Activated CD8-positive, alpha-beta memory T cell treated with anti-CD3 and anti-CD28 coated beads, Interleukin-2, amount 50 U/mL, for 4 hours (primary cell): Measurements from ENCODE around the gene TMEM253.

ENCODE experiments used
- DNase-seq: peaks from one replicate; pipeline ENCODE4 v3.0.0-alpha.2; 2020

Gene TMEM253

DNA sequence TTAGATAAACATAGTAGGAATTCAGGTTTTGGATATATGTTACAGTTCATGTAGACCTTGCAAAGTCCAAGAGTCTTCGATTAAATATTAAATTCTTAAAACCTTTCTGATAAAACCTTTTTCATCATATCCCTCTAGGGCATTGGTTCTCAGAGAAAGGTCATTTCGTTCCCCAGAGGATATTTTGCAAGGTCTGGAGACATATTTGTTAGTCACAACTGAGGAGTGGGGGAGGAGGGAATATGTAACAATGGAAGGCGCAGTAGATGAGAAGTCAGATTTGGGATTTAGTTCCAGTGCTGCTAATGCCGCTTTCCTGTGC is 5.3 kb downstream of the TMEM253 start:
- no peak for DNase-seq

DNA sequence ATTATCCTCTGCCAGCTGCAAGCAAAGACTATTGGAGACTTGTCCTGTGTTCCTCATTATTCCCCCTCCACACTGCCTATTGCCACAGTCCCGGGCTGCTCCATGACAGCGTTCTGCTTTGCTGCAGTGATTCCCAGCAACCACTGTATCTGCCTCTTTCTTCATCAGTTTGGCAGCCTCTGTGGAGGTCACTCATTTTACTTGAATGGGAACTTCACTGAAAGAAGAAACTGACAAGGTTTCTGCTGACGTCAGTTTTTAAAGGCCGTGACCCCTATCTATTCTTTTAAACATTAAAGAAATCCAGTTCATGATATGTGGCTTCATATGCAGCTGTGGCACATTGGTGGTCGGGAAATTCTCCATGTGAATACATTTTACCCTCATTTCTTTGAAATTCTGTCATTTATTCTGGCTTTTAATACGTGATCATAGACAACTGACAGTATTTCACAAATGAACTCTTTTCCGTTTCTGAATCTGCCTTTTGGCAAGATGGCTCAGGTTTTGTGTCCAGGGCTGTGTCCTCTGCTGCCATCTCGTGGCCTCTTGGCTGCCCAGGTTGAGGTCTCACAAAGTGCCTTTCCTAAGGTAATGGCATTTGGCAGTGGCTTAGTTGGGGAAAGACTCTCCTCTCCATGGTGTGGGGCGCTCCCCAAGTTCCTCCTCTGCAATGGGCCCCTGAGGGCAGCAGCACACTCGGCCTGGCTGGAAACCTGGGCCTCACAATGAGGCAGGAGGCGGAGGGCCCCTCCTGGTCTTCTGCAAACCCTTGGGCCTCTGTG is 5.8 kb downstream of the TMEM253 start:
- peak; percentile 78 for DNase-seq

DNA sequence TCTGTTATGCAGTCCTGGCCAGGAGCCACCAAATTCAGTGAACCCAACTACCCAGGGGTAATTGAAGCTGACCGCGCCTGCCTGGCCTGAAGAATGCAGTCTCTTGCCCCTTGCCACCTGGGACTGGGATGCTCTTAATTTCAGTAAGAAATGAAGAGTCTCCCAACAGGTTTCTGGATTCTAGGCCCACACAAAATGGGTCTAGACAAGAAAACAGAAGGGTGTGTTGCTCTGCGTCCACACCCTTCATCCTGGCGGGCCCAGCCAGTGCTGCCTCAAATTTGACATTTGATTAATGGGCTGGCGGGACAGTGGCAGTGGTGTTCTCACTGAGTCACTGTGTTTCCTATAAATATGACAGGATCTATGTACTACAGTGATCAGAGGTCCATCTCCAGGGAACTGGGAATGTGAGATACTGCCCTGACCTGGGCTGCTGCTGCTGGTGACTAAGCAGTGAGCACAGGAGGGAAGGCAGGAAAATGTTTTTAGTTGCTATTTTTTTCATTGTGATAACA is 6.5 kb downstream of the TMEM253 start:
- no peak for DNase-seq

DNA sequence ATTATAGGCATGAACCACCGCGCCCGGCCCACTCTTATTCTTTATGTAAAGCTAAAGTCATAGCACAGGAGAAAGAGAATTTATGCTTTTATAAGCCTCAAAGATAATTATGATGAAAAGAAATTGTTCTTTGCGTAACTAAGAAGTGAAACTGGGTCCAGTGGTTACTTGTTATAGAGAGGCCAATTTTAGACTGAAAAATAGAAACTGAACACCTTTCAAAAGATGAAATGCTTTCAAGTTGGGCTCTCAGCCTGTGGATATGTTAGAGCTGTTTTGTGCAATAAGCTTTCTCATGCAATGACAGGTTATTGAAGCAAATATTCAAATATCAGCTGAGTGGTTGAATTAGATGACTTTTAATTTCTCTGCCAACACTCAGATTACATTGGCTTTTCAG is 7.9 kb downstream of the TMEM253 start:
- no peak for DNase-seq

DNA sequence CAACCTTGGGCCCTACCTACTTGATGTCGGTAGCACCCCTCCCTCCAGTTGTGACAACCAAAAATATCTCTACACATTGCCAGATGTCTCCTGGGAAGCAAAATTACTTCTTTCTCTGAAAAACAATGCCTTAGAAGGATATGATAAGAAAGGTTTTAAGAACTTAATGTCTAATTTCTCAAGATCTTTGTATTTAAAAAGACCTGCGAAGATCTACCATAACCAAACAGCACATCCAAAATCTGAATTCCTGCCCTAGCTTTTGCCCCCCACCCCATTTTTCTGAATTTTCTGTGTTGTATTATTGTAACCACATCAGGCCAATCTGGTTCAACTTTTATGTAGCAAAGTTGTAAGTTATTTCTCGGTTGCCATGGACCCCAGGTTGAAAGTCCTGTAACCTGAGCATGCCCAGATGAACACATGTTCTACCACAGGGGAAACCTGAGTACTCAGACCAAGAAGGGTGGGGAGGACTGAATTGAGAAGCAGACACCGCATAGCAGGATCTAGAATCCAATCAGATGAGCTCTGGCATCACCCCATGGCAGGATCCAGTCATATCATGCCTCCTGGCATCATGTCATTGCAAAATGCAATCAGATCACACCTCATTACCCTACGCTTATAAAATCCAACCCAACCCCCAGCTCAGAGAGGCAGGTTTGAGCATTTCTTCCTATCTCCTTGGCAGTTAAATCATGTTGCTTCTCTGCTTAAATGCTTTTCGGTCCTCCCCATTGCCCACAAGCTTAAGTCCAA is 8.7 kb downstream of the TMEM253 start:
- no peak for DNase-seq

DNA sequence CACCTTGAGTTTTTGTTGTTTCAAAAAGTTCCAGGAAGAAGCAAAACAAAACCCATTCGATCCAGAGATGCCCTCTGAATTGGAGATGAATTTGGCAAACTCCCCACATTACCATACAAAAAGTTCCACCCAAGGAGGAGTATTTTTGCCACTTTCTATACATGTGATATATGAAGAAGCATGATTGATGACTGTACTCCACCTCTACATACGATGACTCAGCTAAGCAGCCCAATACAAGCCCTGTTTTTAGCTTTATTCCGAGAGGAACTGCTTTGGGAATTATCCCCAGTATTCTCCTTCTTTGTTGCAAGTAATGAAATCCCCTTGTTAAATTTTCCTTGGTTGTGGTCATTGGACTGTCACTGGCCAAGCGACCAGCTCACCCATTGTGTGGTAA is 11.4 kb downstream of the TMEM253 start:
- DNase-seq: no peak

DNA sequence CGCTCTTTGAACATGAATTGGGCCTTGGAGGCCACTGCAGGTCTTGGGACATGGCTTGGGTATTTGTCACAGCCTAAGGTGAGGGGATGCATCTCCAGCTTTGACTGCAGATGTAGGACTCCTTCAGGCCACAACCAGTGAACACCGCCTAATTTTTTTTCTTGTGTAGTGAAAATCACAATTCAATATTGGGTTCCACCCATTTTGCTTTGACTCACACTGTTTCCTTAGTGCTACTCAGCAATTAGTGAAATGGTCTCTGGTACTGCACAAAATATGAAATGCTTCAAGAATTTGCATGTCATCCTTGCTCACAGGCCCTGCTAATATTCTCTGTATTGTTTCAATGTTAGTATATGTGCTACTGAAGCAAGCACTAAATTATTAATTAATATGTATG is 12.5 kb downstream of the TMEM253 start:
- no peak for DNase-seq

GRCh38 chr14:21118933-21119332 is 18.1 kb downstream of the TMEM253 start:
- DNase-seq: no peak

DNA sequence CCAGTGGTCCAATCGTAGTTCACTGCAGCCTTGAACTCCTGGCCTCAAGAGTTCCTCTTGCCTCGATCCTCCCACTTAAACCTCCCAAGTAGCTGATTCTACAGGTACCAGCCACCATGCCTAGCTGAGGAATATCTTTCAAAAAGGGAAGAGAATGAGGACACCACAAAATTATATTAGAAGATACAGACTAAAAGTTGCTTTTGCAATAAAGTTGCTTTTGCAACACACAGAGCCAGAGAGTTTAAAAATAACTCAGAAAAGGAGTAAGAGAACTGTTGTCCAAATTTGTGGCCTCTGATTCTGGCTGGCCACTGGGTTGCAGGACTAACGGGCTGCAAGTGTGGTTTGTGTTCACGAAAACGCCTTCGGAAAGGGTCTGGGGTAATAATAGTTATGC is 19.8 kb downstream of the TMEM253 start:
- no peak for DNase-seq

DNA sequence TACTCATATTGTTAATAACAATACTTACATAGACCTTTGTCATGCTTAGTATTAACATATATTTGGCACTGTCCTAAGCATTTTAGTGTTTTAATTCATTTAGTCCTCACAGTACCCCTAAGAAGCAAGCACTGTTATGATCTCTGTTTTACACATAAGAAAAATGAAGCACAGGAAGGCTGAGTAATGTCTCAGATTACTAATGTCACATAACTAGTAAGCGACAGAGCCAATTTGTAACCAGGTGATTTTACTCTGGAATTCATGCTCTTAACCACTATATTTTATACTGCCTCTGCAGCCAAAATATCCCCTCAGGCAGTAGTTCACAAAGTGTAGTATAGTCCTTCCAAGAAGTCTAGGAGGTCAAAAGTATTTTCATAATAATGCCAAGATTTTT is 20.3 kb downstream of the TMEM253 start:
- DNase-seq: no peak

DNA sequence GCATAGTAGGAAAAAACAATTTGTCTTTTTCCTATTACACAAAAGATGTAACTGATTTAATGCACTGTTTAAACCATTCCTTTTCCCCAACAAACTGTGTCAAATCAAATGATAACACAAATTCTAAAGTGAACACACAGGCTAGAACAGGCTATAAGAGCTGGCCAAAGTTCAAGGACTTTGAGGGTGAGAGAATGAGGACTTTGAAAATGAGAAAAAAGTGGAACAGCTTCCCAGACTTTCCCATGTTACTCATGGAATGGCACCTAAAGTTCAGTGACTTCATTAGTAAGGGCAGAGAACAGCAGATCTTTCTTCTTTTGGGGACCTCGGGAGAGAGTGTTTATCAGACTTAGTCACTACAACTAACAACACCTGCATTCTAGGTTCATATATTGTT is 22.6 kb downstream of the TMEM253 start:
- DNase-seq: no peak

DNA sequence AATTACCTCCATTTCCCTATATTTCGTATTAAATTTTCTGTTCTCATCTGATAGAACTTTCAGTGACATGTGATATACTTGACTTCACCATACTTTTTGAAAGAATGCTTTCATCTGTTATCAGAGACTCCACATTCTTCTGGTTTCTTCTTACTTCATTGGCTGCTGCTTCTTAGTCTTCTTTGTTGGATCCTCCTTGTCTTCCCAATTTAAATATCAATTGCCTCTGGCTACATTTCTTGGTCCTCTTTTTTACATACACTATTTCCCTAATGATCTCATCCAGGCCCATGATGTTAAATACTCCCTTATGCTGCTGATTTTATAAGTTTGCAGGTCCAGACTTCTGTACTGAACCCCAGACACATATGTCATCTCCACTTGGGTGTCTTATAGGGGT is 33.0 kb downstream of the TMEM253 start:
- no peak for DNase-seq

GRCh38 chr14:21136024-21136423 is 35.2 kb downstream of the TMEM253 start:
- DNase-seq: no peak

DNA sequence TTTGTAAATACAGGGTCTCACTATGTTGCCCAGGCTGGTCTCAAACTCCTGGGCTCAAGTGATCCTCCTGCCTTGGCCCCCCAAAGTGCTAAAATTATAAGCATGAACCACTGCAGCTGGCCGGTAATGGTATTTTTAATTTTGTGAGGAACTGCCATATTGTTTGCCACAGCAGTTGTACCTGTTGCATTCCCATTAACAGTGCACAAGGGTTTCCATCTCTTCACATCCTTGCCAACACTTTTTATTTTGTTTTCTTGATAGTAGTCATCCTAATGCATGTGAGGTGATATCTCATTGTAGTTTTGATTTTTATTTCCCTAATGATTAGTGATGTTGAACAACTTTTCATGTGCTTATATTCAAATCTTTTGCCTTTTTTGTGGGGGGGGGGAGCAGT is 41.5 kb downstream of the TMEM253 start:
- DNase-seq: no peak

DNA sequence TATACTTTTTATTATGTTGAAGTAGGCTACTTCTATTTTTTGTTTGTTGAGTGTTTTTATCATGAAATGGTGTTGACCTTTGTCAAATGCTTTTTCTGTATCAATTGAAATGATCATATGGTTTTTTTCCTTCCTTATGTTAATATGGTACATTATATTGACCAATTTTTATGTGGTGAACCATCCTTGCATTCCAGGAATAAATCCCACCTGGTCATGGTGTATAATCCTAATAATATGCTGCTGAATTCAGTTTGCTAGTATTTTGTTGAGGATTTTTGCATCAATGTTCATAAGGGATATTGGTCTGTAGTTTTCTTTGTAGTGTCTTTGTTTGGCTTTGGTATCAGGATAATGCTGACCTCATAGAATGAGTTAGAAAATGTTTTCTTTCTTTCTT is 44.6 kb downstream of the TMEM253 start:
- no peak for DNase-seq

GRCh38 chr14:21149641-21150367 is 48.9 kb downstream of the TMEM253 start:
- DNase-seq: no peak
